GM18517 (cell line): Measurements from ENCODE around the gene KIAA1143.
A peak's percentile ranks its signal among the peaks of the same experiment; 100 is the strongest.

Source experiments
- ATAC-seq: cut with Tn5 transposase; IDR thresholded peaks from one replicate; pipeline ENCODE4 v1.9.1; 2021; ENCODE audit warnings: mild to moderate bottlenecking, moderate library complexity; ENCODE audit not compliant: unreplicated experiment

The KIAA1143 gene

GRCh38 chr3:44761424-44762169, at the start of gene KIAA1143, which contains the start of gene KIF15:
Gene KIAA1143, minus strand, starts transcription at chr3:44761619. Its CDS starts 17 bp downstream, at chr3:44761602.
Gene KIF15, plus strand, starts transcription at chr3:44761794. Its CDS starts 72 bp downstream, at chr3:44761866.
- ATAC-seq: peak; percentile 69

DNA sequence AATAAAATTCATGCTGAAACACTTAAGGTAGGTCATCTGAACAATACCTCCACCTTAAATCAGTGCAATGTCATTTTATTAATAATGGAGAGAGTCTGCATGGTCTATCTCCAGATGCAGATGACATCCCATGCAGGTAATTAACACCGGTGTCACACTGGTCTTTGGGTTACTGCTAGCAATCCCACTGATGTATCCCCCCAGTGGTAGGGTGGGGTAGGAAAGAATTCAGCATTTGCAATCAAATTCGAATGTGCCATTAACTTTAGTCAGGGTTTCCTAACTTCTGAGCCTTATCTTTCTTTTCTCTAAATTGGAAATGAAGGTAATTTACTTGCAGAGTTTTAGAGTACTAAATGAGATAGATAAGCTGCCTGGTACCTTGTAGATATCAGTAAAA, 44.5 kb upstream of the KIAA1143 start:
- ATAC-seq: no peak

DNA sequence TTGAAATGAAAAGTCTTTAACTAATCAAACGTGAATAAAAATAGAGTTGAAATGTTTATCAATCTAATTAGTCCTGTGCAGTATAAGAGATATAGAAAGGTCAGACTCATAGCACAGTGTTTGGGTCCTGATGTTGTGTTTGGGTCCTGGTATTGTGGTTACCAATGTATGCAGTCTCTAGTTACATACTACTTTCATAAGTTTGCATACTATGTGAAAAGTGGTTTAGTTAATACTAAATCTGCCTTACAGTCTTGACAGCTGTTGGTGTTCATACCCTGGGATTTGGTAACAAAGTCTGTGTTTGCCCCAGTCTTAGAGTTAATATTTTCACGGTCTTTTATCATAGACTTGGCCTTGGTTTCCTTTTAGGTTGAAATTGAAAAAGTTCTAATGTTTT, 41.9 kb upstream of the KIAA1143 start:
- no peak for ATAC-seq

- no peak for ATAC-seq
These were observed 40.6 kb upstream of the KIAA1143 start for GRCh38 chr3:44802011-44802410.

GRCh38 chr3:44795197-44795596, 33.8 kb upstream of the KIAA1143 start:
- no peak for ATAC-seq

- no peak for ATAC-seq
These were observed 21.5 kb upstream of the KIAA1143 start for GRCh38 chr3:44782891-44783290.

DNA sequence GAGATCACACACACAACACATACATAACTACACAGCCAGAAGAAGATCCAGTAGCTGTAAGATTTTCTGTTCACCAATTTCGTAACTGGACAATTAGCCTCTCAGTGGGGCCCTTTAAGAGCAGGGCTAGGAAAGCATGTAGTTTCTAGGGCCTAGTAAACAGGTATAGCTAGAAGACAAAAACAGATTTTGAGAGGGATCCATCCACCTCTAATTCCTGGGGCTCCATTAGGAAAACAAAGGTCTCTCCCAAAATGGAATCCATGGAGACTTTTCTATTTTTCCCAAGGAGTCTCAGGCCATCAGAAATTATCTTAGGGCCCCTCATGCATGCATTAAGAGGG, 10.7 kb upstream of the KIAA1143 start:
- ATAC-seq: no peak

DNA sequence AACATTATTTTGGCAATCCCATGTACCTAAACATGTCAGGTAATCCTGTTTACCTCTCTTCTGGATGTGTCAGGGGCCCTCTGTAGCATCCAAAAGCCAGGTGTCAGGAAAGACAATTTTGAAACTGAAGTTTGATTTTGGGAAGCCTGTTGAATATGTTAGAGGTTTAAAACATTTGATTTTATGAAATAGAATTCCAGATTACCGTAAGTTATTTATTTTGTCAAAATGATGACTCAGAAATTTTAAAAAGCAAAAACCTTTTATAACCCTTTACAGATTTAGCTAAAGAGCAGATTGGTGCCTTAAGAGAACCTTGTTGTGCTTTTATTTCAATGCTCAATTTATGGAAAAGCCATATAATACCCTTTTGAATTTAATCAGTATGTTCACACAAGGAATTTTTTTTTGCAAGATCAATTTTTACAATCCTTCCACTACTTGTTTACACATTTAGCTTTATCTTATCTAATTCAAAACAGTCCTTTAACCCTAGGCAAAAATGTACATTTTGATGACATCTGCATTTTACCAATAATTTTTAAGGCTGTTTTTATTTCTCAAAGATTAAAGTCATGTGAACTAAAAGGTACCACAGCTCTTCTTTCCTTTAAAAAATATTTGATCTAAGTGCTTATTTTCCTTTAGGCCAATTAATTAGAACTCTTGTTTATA, 10.1 kb upstream of the KIAA1143 start:
- ATAC-seq: no peak

DNA sequence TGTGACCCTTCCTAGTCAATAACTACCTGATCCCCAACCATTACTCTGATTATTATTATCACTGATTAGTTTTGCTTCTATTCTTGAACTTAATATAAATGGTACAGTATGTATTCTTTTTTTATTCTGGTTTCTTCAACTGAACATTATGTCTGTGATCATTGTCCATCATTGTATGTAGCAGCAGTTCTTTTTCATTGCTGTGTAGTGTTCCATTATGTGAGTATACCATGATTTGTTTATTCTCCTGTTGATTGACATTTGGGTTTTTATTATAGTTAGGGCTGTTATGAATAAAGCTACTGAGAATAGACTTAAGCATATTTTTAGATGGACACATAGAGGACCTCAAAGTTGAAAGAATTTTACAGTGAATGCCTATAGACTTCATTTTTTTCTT, 2.8 kb upstream of the KIAA1143 start:
- ATAC-seq: no peak

DNA sequence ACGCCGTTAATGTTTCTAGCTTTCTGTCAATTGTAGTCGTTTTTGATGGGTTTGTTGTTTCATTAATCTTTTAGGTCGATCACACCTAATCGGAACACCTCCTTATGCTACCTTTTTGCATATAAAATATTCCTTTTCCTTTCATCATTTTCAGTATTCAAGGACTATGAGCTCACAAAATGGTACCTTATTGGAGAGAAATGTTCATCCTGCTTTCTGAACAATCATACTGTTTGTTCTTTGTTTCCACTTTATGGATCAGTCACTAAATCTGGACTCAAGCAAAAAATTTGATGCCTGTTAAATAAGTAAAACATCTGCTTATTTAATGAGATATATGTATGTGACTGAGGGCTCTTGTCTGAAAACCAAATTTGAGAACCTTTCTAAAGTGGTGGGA, 1.3 kb upstream of the KIAA1143 start:
- no peak for ATAC-seq

GRCh38 chr3:44762170-44762677, 805 bp upstream of the KIAA1143 start:
- peak; percentile 21 for ATAC-seq

- ATAC-seq: peak; percentile 28
These were observed 357 bp downstream of the KIAA1143 start for GRCh38 chr3:44761101-44761423.

DNA sequence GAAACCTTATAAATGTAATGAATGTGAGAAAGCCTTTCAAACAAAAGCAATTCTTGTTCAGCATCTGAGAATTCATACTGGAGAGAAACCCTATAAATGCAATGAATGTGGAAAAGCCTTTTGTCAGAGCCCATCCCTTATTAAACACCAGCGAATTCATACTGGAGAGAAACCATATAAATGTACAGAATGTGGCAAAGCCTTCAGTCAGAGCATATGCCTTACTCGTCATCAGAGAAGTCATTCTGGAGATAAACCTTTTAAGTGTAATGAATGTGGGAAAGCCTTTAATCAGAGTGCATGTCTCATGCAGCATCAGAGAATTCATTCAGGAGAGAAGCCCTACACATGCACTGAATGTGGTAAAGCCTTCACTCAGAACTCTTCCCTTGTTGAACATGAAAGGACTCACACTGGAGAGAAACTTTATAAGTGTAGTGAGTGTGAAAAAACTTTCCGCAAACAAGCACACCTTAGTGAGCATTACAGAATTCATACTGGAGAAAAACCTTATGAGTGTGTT, 26.7 kb downstream of the KIAA1143 start:
- ATAC-seq: no peak

- peak; percentile 77 for ATAC-seq
These were observed 32.0 kb downstream of the KIAA1143 start, which contains the start of gene ZNF501 for GRCh38 chr3:44729384-44729910. Gene ZNF501, plus strand, starts transcription at chr3:44729635. Its CDS starts 4,787 bp downstream, at chr3:44734422.

DNA sequence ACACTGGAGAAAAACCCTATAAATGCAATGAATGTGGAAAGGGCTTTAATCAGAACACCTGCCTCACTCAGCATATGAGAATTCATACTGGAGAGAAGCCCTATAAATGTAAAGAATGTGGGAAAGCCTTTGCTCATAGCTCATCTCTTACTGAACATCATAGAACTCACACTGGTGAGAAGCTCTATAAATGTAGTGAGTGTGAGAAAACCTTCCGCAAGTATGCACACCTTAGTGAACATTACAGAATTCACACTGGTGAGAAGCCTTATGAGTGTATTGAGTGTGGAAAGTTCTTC, 39.4 kb downstream of the KIAA1143 start:
- ATAC-seq: no peak

DNA sequence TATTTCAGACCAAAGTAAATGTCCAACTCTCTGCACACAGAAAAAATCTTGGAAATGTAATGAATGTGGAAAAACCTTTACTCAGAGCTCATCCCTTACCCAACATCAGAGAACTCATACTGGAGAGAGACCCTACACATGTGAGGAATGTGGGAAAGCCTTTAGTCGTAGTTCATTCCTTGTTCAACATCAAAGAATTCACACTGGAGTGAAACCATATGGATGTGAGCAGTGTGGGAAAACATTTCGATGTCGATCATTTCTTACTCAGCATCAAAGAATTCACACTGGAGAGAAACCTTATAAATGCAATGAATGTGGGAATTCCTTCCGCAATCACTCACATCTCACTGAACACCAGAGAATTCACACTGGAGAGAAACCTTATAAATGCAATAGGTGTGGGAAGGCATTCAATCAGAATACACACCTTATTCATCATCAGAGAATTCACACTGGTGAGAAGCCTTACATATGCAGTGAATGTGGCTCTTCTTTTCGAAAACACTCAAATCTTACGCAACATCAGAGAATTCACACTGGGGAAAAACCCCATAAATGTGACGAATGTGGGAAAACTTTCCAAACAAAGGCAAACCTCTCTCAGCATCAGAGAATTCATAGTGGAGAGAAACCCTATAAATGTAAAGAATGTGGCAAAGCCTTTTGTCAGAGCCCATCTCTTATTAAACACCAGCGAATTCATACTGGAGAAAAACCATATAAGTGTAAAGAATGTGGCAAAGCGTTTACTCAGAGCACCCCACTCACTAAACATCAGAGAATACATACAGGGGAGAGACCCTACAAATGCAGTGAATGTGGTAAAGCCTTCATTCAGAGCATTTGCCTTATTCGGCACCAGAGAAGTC, 40.0 kb downstream of the KIAA1143 start:
- ATAC-seq: no peak

- ATAC-seq: no peak
These were observed 48.9 kb downstream of the KIAA1143 start, which contains the start of gene ZNF502 for GRCh38 chr3:44712455-44713075. Gene ZNF502, plus strand, starts transcription at chr3:44712660. Its CDS starts 7,602 bp downstream, at chr3:44720262.
